Fibroblast of skin of back (primary cell): Measurements from ENCODE around the gene CTXN1.

Experiments used
- DNase-seq: peaks from one replicate; pipeline ENCODE4 v3.0.0-alpha.2; 2013

The CTXN1 gene

GRCh38 chr19:7912697-7913564, 13.0 kb downstream of the CTXN1 start:
- DNase-seq: no peak

GRCh38 chr19:7912144-7912696, 13.7 kb downstream of the CTXN1 start:
- DNase-seq: no peak

- no peak for DNase-seq
These were observed 14.3 kb downstream of the CTXN1 start for GRCh38 chr19:7911508-7912143.

- no peak for DNase-seq
These were observed 15.4 kb downstream of the CTXN1 start for GRCh38 chr19:7910321-7911161.

GRCh38 chr19:7909471-7910067, 16.4 kb downstream of the CTXN1 start:
- no peak for DNase-seq

GRCh38 chr19:7908742-7909461, 17.0 kb downstream of the CTXN1 start:
- no peak for DNase-seq

- DNase-seq: no peak
These were observed 17.7 kb downstream of the CTXN1 start for GRCh38 chr19:7908078-7908699.

- no peak for DNase-seq
These were observed 18.4 kb downstream of the CTXN1 start for GRCh38 chr19:7907544-7907943.

- no peak for DNase-seq
These were observed 18.8 kb downstream of the CTXN1 start for GRCh38 chr19:7907122-7907521.

- no peak for DNase-seq
These were observed 20.1 kb downstream of the CTXN1 start for GRCh38 chr19:7905859-7906258.

GRCh38 chr19:7905268-7905667, 20.7 kb downstream of the CTXN1 start:
- DNase-seq: no peak

GRCh38 chr19:7904074-7905020, 21.6 kb downstream of the CTXN1 start:
- peak; percentile 27 for DNase-seq

- DNase-seq: peak; percentile 98
These were observed 22.5 kb downstream of the CTXN1 start, which contains the start of gene MAP2K7 for GRCh38 chr19:7903244-7904073. Gene MAP2K7 (plus strand): TSS chr19:7903877. CDS start chr19:7903945, 68 bp downstream.

- no peak for DNase-seq
These were observed 23.1 kb downstream of the CTXN1 start for GRCh38 chr19:7902796-7903243.

GRCh38 chr19:7901337-7901736, 24.6 kb downstream of the CTXN1 start:
- DNase-seq: no peak

GRCh38 chr19:7900931-7901330, 25.0 kb downstream of the CTXN1 start:
- no peak for DNase-seq

GRCh38 chr19:7900401-7900870, 25.5 kb downstream of the CTXN1 start:
- DNase-seq: no peak

GRCh38 chr19:7899751-7900378, 26.1 kb downstream of the CTXN1 start:
- DNase-seq: no peak
